Thyroid gland (tissue), 4 donors: Measurements from ENCODE around the gene MAGI1. TPM values are rescaled to one million over a fixed set of nuclear protein-coding genes. Genes with fewer than 3 reads are reported as not detected.

ENCODE experiments used
- DNase-seq, 2 donors: peaks; one replicate each; pipeline ENCODE4 v3.0.0-alpha.2; 2019
- H3K27ac ChIP-seq, 3 donors: fragments of 200-600 bp; sonication (generic); 1 replicate in 2 of 3; 2 replicates in 1 of 3; pipeline ENCODE4 v1.5.1; 2016 to 2019; ENCODE audit warnings: mild to moderate bottlenecking in 1 of 3, moderate library complexity in 1 of 3
- H3K27me3 ChIP-seq: fragments of 200-600 bp; sonication (generic); one replicate; pipeline ENCODE4 v1.5.1; 2019
- H3K36me3 ChIP-seq, 2 donors: fragments of 200-600 bp; sonication (generic); one replicate each; pipeline ENCODE4 v1.5.1; 2016 to 2019
- H3K4me1 ChIP-seq, 2 donors: fragments of 200-600 bp; sonication (generic); one replicate each; pipeline ENCODE4 v1.5.1; 2017 to 2019
- H3K4me3 ChIP-seq, 3 donors: fragments of 200-600 bp; sonication (generic); replicated peaks in 1 of 3; 1 replicate in 2 of 3; 2 replicates in 1 of 3; pipeline ENCODE4 v1.5.1; 2016; ENCODE audit warnings: mild to moderate bottlenecking in 1 of 3
- H3K9me3 ChIP-seq: fragments of 200-600 bp; sonication (generic); one replicate; pipeline ENCODE4 v1.5.1; 2017
- CTCF ChIP-seq, 6 experiments: fragments of 200-600 bp in 3 of 6; fragments of 450-650 bp in 3 of 6; sonication (generic) in 3 of 6; IDR thresholded peaks; one replicate each; pipeline ENCODE4 v1.5.1; 2016 to 2019; ENCODE audit warnings: antibody characterized with exemption in 6 of 6, mild to moderate bottlenecking in 2 of 6, inconsistent platforms in 1 of 6, moderate library complexity in 1 of 6
- POLR2A ChIP-seq, 2 donors: fragments of 450-650 bp; IDR thresholded peaks; one replicate each; pipeline ENCODE4 v1.6.1; 2017; ENCODE audit warnings: antibody characterized with exemption in 2 of 2, mild to moderate bottlenecking in 2 of 2, moderate library complexity in 1 of 2
- WGBS, 2 donors: methylation state at CpG; one replicate each; pipeline ENCODE4 v1.1.5; 2017; 5-methylcytosine and 5-hydroxymethylcytosine counted together
- intact Hi-C: fragments of 100-400 bp; cut with DNase I; formaldehyde crosslinking; loops from one replicate; pipeline ENCODE4 v1.15.1; 2023
- total RNA-seq, 4 donors: library from RNA; depleted of rRNA; stranded (reverse); fragments of >200 nt; gene quantifications; one replicate each; pipeline ENCODE4 v1.2.3, GENCODE V29; 2016

MAGI1 gene
- total RNA-seq, 4 donors from 2014 or later = 60.5 to 123 (median 87.5) TPM

- H3K4me1 ChIP-seq = peaks cover 8% of the 10 kb centered on the region in 2 donors
- intact Hi-C loops = no loop called here
- H3K36me3 ChIP-seq = no peaks in the 10 kb centered on the region
- no peaks in the 10 kb centered on the region for H3K27me3 ChIP-seq
- WGBS, 2 donors = 51 to 56% methylated on average over 2 of the region's 2 CpGs
- no peak for DNase-seq
- no peak for TF ChIP-seq CTCF (IDR thresholded peaks at IDR 0.05)
- no peak for TF ChIP-seq POLR2A (IDR thresholded peaks at IDR 0.05)
- no peaks in the 10 kb centered on the region for H3K9me3 ChIP-seq
- no peak overlapping the region for H3K27ac ChIP-seq
- H3K4me3 ChIP-seq = no peak overlapping the region
Observed at GRCh38 chr3:65928110-65928509, 110.6 kb downstream of the MAGI1 start.

- Histone ChIP-seq H3K27me3 (no peaks in the 10 kb centered on the region), H3K9me3 (no peaks in the 10 kb centered on the region), H3K4me3 (no peak overlapping the region), H3K36me3 (no peaks in the 10 kb centered on the region), H3K27ac (no peak overlapping the region), H3K4me1 (peaks cover 8% of the 10 kb centered on the region in 2 donors)
- no peak for DNase-seq
- no peak for TF ChIP-seq POLR2A (IDR thresholded peaks at IDR 0.05)
- no peak for TF ChIP-seq CTCF (IDR thresholded peaks at IDR 0.05)
- 88 to 100% methylated on average over 1 of the region's 1 CpG for WGBS, 2 donors
- intact Hi-C loops = no loop called here
Observed at GRCh38 chr3:65927576-65927975, 111.1 kb downstream of the MAGI1 start.

GRCh38 chr3:65925254-65925954 lies 113.3 kb downstream of the MAGI1 start:
- WGBS, 2 donors = 83% methylated on average over 3 of the region's 3 CpGs
- Histone ChIP-seq H3K27ac (no peak overlapping the region), H3K4me3 (no peak overlapping the region), H3K4me1 (peaks cover 8% of the 10 kb centered on the region in 2 donors), H3K27me3 (no peaks in the 10 kb centered on the region), H3K36me3 (no peaks in the 10 kb centered on the region), H3K9me3 (no peaks in the 10 kb centered on the region)
- TF ChIP-seq POLR2A (IDR thresholded peaks at IDR 0.05) (no peak), CTCF (IDR thresholded peaks at IDR 0.05) (no peak)
- no peak for DNase-seq
- intact Hi-C loops = no loop called here

GRCh38 chr3:65924762-65925161 lies 114.0 kb downstream of the MAGI1 start:
- Histone ChIP-seq H3K27me3 (no peaks in the 10 kb centered on the region), H3K27ac (no peak overlapping the region), H3K4me3 (no peak overlapping the region), H3K4me1 (peaks cover 8% of the 10 kb centered on the region in 2 donors), H3K36me3 (no peaks in the 10 kb centered on the region), H3K9me3 (no peaks in the 10 kb centered on the region)
- intact Hi-C loops = no loop called here
- TF ChIP-seq CTCF (IDR thresholded peaks at IDR 0.05) (no peak), POLR2A (IDR thresholded peaks at IDR 0.05) (no peak)
- DNase-seq = no peak
- WGBS, 2 donors = 89% methylated on average over 4 of the region's 4 CpGs

- no peak for DNase-seq
- no peaks in the 10 kb centered on the region for H3K9me3 ChIP-seq
- 90 to 94% methylated on average over 2 of the region's 2 CpGs for WGBS, 2 donors
- no peaks in the 10 kb centered on the region for H3K36me3 ChIP-seq
- no peaks in the 10 kb centered on the region for H3K4me1 ChIP-seq
- intact Hi-C loops = no loop called here
- H3K4me3 ChIP-seq = no peak overlapping the region
- no peak overlapping the region for H3K27ac ChIP-seq
- TF ChIP-seq CTCF (IDR thresholded peaks at IDR 0.05) = no peak
- no peak for TF ChIP-seq POLR2A (IDR thresholded peaks at IDR 0.05)
- H3K27me3 ChIP-seq = no peaks in the 10 kb centered on the region
Observed at GRCh38 chr3:65922441-65922840, 116.3 kb downstream of the MAGI1 start.
